ENCODE data around the gene METTL25B.
"Not testable (repeated sequence)": the region's sequence is repeated elsewhere in the genome, so short reads cannot be mapped to it uniquely, and the experiment has no call there.

METTL25B gene

GRCh38 chr1:156760092-156760795 lies 32.0 kb downstream of the METTL25B start:
- no peak overlapping the region for H3K27ac ChIP-seq (ENCODE audit: low read depth, low read length)
- no peaks in the 10 kb centered on the region for H3K9me3 ChIP-seq (ENCODE audit: insufficient read depth, low read length)
- no peaks in the 10 kb centered on the region for H3K36me3 ChIP-seq (ENCODE audit: low read length)
- H3F3A ChIP-seq (ENCODE audit: insufficient read depth): no peaks in the 10 kb centered on the region
- H3K4me2 ChIP-seq (ENCODE audit: low read depth, low read length, poor library complexity, severe bottlenecking): no peak overlapping the region
- H3K4me3 ChIP-seq (ENCODE audit: insufficient read depth, low read length, poor library complexity, severe bottlenecking): no peak overlapping the region
- H3K79me2 ChIP-seq (ENCODE audit: insufficient read depth, low read length): no peaks in the 10 kb centered on the region
- TF ChIP-seq EZH2phosphoT487 (conservative IDR thresholded peaks at IDR 0.05; ENCODE audit: low read length) (no peak), CTCF (IDR thresholded peaks at IDR 0.05; ENCODE audit: insufficient read depth, low read length, poor library complexity, severe bottlenecking) (no peak)
- H3K27me3 ChIP-seq (ENCODE audit: low read length): no peaks in the 10 kb centered on the region
- H3K9me2 ChIP-seq (replicated peaks; ENCODE audit: insufficient read depth, low read length): no peaks in the 10 kb centered on the region
- no peak overlapping the region for H3K9ac ChIP-seq (ENCODE audit: low read length)
- H2AFZ ChIP-seq (ENCODE audit: low read depth, low read length, severe bottlenecking): no peak overlapping the region
- no peaks in the 10 kb centered on the region for H4K20me1 ChIP-seq (ENCODE audit: low read depth, low read length)

DNA sequence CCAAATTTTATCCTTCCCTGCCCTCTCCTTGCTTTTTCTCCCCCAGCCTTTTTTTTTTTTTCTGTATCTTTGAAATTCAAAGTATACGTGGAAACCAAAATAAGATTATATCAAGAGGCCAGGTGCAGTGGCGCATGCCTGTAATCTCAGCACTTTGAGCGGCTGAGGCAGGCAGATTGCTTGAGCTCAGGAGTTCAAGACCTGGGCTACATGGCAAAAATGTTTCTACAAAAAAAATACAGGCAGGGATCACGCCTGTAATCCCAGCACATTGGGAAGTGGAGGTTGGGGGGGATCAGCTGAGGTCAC lies 32.5 kb downstream of the METTL25B start:
- Histone ChIP-seq H3K27me3 (ENCODE audit: low read length) (no peaks in the 10 kb centered on the region), H2AFZ (ENCODE audit: low read depth, low read length, severe bottlenecking) (no peak overlapping the region), H3K9me2 (replicated peaks; ENCODE audit: insufficient read depth, low read length) (no peaks in the 10 kb centered on the region), H3K9me3 (ENCODE audit: insufficient read depth, low read length) (no peaks in the 10 kb centered on the region), H3K36me3 (ENCODE audit: low read length) (no peaks in the 10 kb centered on the region), H4K20me1 (ENCODE audit: low read depth, low read length) (no peaks in the 10 kb centered on the region), H3K79me2 (ENCODE audit: insufficient read depth, low read length) (no peaks in the 10 kb centered on the region), H3K4me2 (ENCODE audit: low read depth, low read length, poor library complexity, severe bottlenecking) (no peak overlapping the region), H3F3A (ENCODE audit: insufficient read depth) (no peaks in the 10 kb centered on the region), H3K4me3 (ENCODE audit: insufficient read depth, low read length, poor library complexity, severe bottlenecking) (no peak overlapping the region), H3K27ac (ENCODE audit: low read depth, low read length) (no peak overlapping the region), H3K9ac (ENCODE audit: low read length) (no peak overlapping the region)
- TF ChIP-seq CTCF (IDR thresholded peaks at IDR 0.05; ENCODE audit: insufficient read depth, low read length, poor library complexity, severe bottlenecking) (no peak), EZH2phosphoT487 (conservative IDR thresholded peaks at IDR 0.05; ENCODE audit: low read length) (no peak)

DNA sequence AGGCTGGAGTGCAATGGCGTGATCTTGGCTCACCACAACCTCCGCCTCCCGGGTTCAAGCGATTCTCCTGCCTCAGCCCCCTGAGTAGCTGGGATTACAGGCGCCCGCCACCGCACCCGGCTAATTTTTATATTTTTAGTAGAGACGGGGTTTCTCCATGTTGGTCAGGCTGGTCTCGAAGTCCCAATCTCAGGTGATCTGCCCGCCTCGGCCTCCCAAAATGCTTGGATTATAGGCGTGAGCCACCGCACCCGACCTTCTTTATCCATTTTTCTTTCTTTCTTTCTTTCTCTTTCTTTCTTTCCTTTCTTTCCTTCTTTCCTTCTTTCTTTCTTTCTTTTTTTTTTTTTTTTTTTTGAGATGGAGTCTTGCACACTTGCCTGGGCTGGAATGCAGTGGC lies 36.9 kb downstream of the METTL25B start:
- H3K36me3 ChIP-seq (ENCODE audit: low read length); H3K4me2 ChIP-seq (ENCODE audit: low read depth, low read length, poor library complexity, severe bottlenecking); H4K20me1 ChIP-seq (ENCODE audit: low read depth, low read length); H3K9ac ChIP-seq (ENCODE audit: low read length); H3F3A ChIP-seq (ENCODE audit: insufficient read depth); H2AFZ ChIP-seq (ENCODE audit: low read depth, low read length, severe bottlenecking); H3K9me3 ChIP-seq (ENCODE audit: insufficient read depth, low read length); H3K9me2 ChIP-seq (replicated peaks; ENCODE audit: insufficient read depth, low read length); H3K4me3 ChIP-seq (ENCODE audit: insufficient read depth, low read length, poor library complexity, severe bottlenecking); H3K27me3 ChIP-seq (ENCODE audit: low read length); H3K27ac ChIP-seq (ENCODE audit: low read depth, low read length): not testable (repeated sequence)
- H3K79me2 ChIP-seq (ENCODE audit: insufficient read depth, low read length): peaks cover 27% of the 10 kb centered on the region

GRCh38 chr1:156765666-156766065 lies 37.4 kb downstream of the METTL25B start:
- no peaks in the 10 kb centered on the region for H3F3A ChIP-seq (ENCODE audit: insufficient read depth)
- H4K20me1 ChIP-seq (ENCODE audit: low read depth, low read length): no peaks in the 10 kb centered on the region
- H3K79me2 ChIP-seq (ENCODE audit: insufficient read depth, low read length): peaks cover 32% of the 10 kb centered on the region
- H3K9me2 ChIP-seq (replicated peaks; ENCODE audit: insufficient read depth, low read length): no peaks in the 10 kb centered on the region
- peak overlapping the region; percentile 71; the same call in 1 of the 2 replicates for H3K9ac ChIP-seq (ENCODE audit: low read length)
- no peak overlapping the region for H3K4me3 ChIP-seq (ENCODE audit: insufficient read depth, low read length, poor library complexity, severe bottlenecking)
- H3K4me2 ChIP-seq (ENCODE audit: low read depth, low read length, poor library complexity, severe bottlenecking): peak overlapping the region; percentile 68
- H3K9me3 ChIP-seq (ENCODE audit: insufficient read depth, low read length): no peaks in the 10 kb centered on the region
- H3K36me3 ChIP-seq (ENCODE audit: low read length): no peaks in the 10 kb centered on the region
- H3K27me3 ChIP-seq (ENCODE audit: low read length): no peaks in the 10 kb centered on the region
- no peak overlapping the region for H2AFZ ChIP-seq (ENCODE audit: low read depth, low read length, severe bottlenecking)
- TF ChIP-seq EZH2phosphoT487 (conservative IDR thresholded peaks at IDR 0.05; ENCODE audit: low read length) (no peak), CTCF (IDR thresholded peaks at IDR 0.05; ENCODE audit: insufficient read depth, low read length, poor library complexity, severe bottlenecking) (no peak)
- H3K27ac ChIP-seq (ENCODE audit: low read depth, low read length): no peak overlapping the region

Data from SU-DHL-6 (cell line).